ENCODE results near the gene NUP37. TPM values are rescaled to one million over a fixed set of nuclear protein-coding genes. Genes with fewer than 3 reads are reported as not detected.

Gene NUP37
- total and polyA plus RNA-seq, 7 experiments from 2014 or later: 11.9 to 47.5 (median 20.7) TPM

GRCh38 chr12:102061560-102062418 lies 58.1 kb downstream of the NUP37 start, which contains the start of gene WASHC3:
Gene WASHC3 (minus strand): TSS chr12:102061991. CDS start chr12:102061962, 29 bp downstream.
- H3K27ac Mint-ChIP-seq: peak within 1 kb of the TSS; percentile 94 to 100 (median 99)
- peaks cover 0 to 21% (median 5%) of the 10 kb centered on the region in 5 donors for H3K27me3 Mint-ChIP-seq
- Histone ChIP-seq H3K4me3 (ENCODE audit: low read length) (peak within 1 kb of the TSS; percentile 89), H3K36me3 (ENCODE audit: control insufficient read depth in 2 of 3, insufficient read depth in 3 of 3, low read length in 3 of 3) (peaks cover 0 to 3% (median 3%) of the 10 kb centered on the region in 3 experiments), H3K4me1 (ENCODE audit: control insufficient read depth in 2 of 2, insufficient read depth in 2 of 2, low read length in 2 of 2) (peaks cover 16 to 17% of the 10 kb centered on the region in 2 donors), H3K9me3 (ENCODE audit: control insufficient read depth in 2 of 3, low read length in 3 of 3) (no peaks in the 10 kb centered on the region), H3K27ac (ENCODE audit: low read depth, low read length) (peak within 1 kb of the TSS; percentile 86), H3K27me3 (ENCODE audit: control insufficient read depth in 2 of 2, insufficient read depth in 2 of 2, low read length in 2 of 2) (no peaks in the 10 kb centered on the region)
- CTCF ChIA-PET: interaction anchor here (0.6 kb wide), 1 partner anchor 22 kb away, joined by 3 read pairs; no protein-coding TSS in a partner anchor
- peak within 1 kb of the TSS; percentile 84 to 99 (median 97) for H3K4me3 Mint-ChIP-seq
- intact Hi-C loops (cut with micrococcal nuclease): loop anchor here (1.0 to 10.0 kb wide), 23 partner anchors 59 to 1919 kb away; partner anchors contain the start of genes ACTR6 (in 2 of the 2), ARL1 (in 2 of the 2), DEPDC4 (in 2 of the 2) and DRAM1 (in 2 of the 2)
- peaks cover 0 to 33% (median 21%) of the 10 kb centered on the region in 5 donors for H3K36me3 Mint-ChIP-seq
- H3K9me3 Mint-ChIP-seq: peaks cover 0 to 1% (median 0%) of the 10 kb centered on the region in 11 donors
- peaks cover 15 to 54% (median 49%) of the 10 kb centered on the region in 7 donors for H3K4me1 Mint-ChIP-seq
- DNase-seq (peak; percentile 87 to 96 (median 93)), ATAC-seq (peak; percentile 97)
- POLR2A ChIA-PET: interaction anchor here (0.6 to 2.4 kb wide), 11 partner anchors 8 to 654 kb away, joined by 3 to 16 read pairs (median 3); partner anchors contain the start of genes ARL1, NUP37 and PARPBP

DNA sequence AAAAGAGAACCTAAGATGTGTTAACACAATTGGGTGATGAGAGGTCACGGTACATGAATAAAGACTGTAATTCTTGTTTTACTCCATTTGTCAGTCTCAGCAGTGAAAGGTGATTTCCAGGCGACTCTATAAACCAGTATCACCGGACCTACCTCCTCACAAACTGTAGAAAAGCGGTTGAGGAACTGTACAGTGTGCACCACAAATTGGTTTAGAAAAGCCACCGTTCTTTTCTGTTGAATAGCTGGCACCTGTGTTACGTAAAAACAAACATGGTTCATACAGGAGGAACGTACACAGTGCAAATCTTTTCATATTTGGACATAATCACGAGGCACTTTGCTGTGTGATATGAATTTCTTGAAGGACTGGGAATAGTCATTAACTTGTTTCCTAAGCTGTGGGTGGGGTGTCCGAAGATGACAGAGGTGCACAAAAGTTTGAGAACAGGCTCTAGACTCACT lies 58.8 kb downstream of the NUP37 start:
- Histone ChIP-seq H3K36me3 (ENCODE audit: control insufficient read depth in 2 of 3, insufficient read depth in 3 of 3, low read length in 3 of 3) (peaks cover 0 to 9% (median 5%) of the 10 kb centered on the region in 3 experiments), H3K4me1 (ENCODE audit: control insufficient read depth in 2 of 2, insufficient read depth in 2 of 2, low read length in 2 of 2) (peaks cover 16 to 17% of the 10 kb centered on the region in 2 donors), H3K27ac (ENCODE audit: low read depth, low read length) (peak overlapping the region; percentile 86), H3K9me3 (ENCODE audit: control insufficient read depth in 2 of 3, low read length in 3 of 3) (no peaks in the 10 kb centered on the region), H3K27me3 (ENCODE audit: control insufficient read depth in 2 of 2, insufficient read depth in 2 of 2, low read length in 2 of 2) (no peaks in the 10 kb centered on the region), H3K4me3 (ENCODE audit: low read length) (peak overlapping the region; percentile 89)
- ATAC-seq (peak; percentile 45), DNase-seq (peak in 6 of 9 donors; percentile 8 to 29 (median 20))
- peaks cover 20 to 58% (median 56%) of the 10 kb centered on the region in 7 donors for H3K4me1 Mint-ChIP-seq
- intact Hi-C loops (cut with micrococcal nuclease): loop anchor here (1.0 to 10.0 kb wide), 14 partner anchors 124 to 1919 kb away; partner anchors contain the start of genes ACTR6 (in 2 of the 2), ARL1 (in 2 of the 2), BLTP3B (in 1 of the 2) and DEPDC4 (in 1 of the 2)
- H3K36me3 Mint-ChIP-seq: peaks cover 6 to 40% (median 28%) of the 10 kb centered on the region in 5 donors
- CTCF ChIA-PET: interaction anchor here (0.6 kb wide), 1 partner anchor 21 kb away, joined by 3 read pairs; no protein-coding TSS in a partner anchor
- peaks cover 0 to 1% (median 0%) of the 10 kb centered on the region in 11 donors for H3K9me3 Mint-ChIP-seq
- H3K27ac Mint-ChIP-seq: peak overlapping the region; percentile 94 to 100 (median 99)
- peaks cover 0 to 21% (median 5%) of the 10 kb centered on the region in 5 donors for H3K27me3 Mint-ChIP-seq
- peak overlapping the region; percentile 84 to 99 (median 97) for H3K4me3 Mint-ChIP-seq
- POLR2A ChIA-PET: interaction anchor here (0.6 to 2.4 kb wide), 8 partner anchors 9 to 61 kb away, joined by 3 to 16 read pairs (median 4); partner anchors contain the start of genes NUP37 and PARPBP

DNA sequence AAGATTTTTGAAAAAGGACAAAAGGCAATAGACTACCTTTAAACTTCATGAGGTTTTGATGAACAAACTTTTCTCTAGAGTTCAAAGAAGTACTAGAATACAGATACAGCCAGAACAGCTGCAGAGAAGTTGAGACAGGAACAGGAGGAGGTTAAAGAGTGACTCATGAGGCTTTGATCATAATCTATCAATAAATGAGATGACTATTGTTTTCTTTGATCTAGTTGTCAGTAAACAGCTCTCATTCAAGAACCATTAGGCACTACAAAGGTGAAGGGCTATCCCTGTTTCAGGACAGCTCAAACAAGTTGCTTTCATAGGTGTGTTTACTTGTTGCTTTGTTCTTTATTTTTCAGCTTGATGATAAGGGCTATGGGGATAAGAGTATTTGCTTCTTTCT lies 60.6 kb downstream of the NUP37 start:
- no peak for ATAC-seq
- Histone ChIP-seq H3K27ac (ENCODE audit: low read depth, low read length) (peak overlapping the region; percentile 14), H3K9me3 (ENCODE audit: control insufficient read depth in 2 of 3, low read length in 3 of 3) (no peaks in the 10 kb centered on the region), H3K4me3 (ENCODE audit: low read length) (no peak overlapping the region), H3K36me3 (ENCODE audit: control insufficient read depth in 2 of 3, insufficient read depth in 3 of 3, low read length in 3 of 3) (peaks cover 0 to 10% (median 9%) of the 10 kb centered on the region in 3 experiments), H3K27me3 (ENCODE audit: control insufficient read depth in 2 of 2, insufficient read depth in 2 of 2, low read length in 2 of 2) (no peaks in the 10 kb centered on the region), H3K4me1 (ENCODE audit: control insufficient read depth in 2 of 2, insufficient read depth in 2 of 2, low read length in 2 of 2) (peaks cover 16 to 17% of the 10 kb centered on the region in 2 donors)
- DNase-seq: peak in 1 of 9 donors; percentile 34
- Mint-ChIP-seq H3K27ac (peak overlapping the region in 7 of 9 donors; percentile 53 to 88 (median 75)), H3K4me3 (peak overlapping the region in 6 of 10 donors; percentile 13 to 73 (median 31)), H3K27me3 (peaks cover 0 to 8% (median 0%) of the 10 kb centered on the region in 5 donors), H3K4me1 (peaks cover 22 to 68% (median 61%) of the 10 kb centered on the region in 7 donors), H3K9me3 (no peaks in the 10 kb centered on the region), H3K36me3 (peaks cover 8 to 51% (median 41%) of the 10 kb centered on the region in 5 donors)
- ChIA-PET POLR2A (no interaction called here), CTCF (no interaction called here)
- intact Hi-C loops (cut with micrococcal nuclease): loop anchor here (1.0 to 2.0 kb wide), 2 partner anchors 15 kb away; no protein-coding TSS in a partner anchor

DNA sequence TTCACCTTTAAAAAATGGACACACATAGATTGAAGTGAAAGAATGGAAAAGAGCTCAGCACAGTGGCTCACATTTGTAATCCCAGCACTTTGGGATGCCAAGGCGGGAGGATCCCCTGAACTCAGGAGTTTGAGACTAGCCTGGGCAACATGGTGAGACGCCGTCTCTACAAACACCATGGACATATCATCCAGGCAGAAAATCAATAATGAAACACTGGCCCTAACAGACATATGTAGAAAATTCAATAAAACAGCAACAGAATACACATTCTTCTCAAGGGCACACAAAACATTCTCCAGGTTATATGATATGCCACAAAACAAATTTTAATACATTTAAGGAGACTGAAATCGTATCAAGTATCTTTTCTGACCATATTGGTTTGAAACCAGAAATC lies 65.6 kb downstream of the NUP37 start:
- Histone ChIP-seq H3K27me3 (ENCODE audit: control insufficient read depth in 2 of 2, insufficient read depth in 2 of 2, low read length in 2 of 2) (no peaks in the 10 kb centered on the region), H3K36me3 (ENCODE audit: control insufficient read depth in 2 of 3, insufficient read depth in 3 of 3, low read length in 3 of 3) (peaks cover 0 to 45% (median 13%) of the 10 kb centered on the region in 3 experiments), H3K4me1 (ENCODE audit: control insufficient read depth in 2 of 2, insufficient read depth in 2 of 2, low read length in 2 of 2) (peaks cover 4 to 7% of the 10 kb centered on the region in 2 donors), H3K4me3 (ENCODE audit: low read length) (no peak overlapping the region), H3K27ac (ENCODE audit: low read depth, low read length) (no peak overlapping the region), H3K9me3 (ENCODE audit: control insufficient read depth in 2 of 3, low read length in 3 of 3) (no peaks in the 10 kb centered on the region)
- DNase-seq (no peak), ATAC-seq (no peak)
- Mint-ChIP-seq H3K36me3 (peaks cover 8 to 70% (median 59%) of the 10 kb centered on the region in 5 donors), H3K4me1 (peaks cover 27 to 66% (median 55%) of the 10 kb centered on the region in 7 donors), H3K4me3 (no peak overlapping the region), H3K9me3 (no peaks in the 10 kb centered on the region), H3K27me3 (no peaks in the 10 kb centered on the region), H3K27ac (peak overlapping the region in 1 of 9 donors; percentile 11)
- POLR2A ChIA-PET: no interaction called here
- intact Hi-C loops (cut with micrococcal nuclease): no loop called here
- CTCF ChIA-PET: no interaction called here

DNA sequence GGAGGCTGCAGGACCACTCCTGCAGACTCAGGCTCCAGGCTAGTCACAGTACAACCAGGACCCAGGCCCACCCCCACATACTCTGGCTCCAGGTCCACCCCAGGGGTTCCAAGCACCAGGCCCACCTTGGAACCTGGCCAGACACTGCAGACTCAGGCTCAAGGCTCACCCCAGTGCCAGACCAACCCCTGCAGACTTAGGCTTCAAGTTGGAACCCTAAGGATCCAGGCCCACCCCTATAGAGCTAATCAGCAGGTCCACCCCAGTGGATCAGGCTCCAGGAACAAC lies 66.9 kb downstream of the NUP37 start:
- H3K36me3 ChIP-seq (ENCODE audit: control insufficient read depth in 2 of 3, insufficient read depth in 3 of 3, low read length in 3 of 3): peaks cover 1 to 51% (median 20%) of the 10 kb centered on the region in 3 experiments
- ChIA-PET POLR2A (interaction anchor here (0.6 kb wide), 1 partner anchor 10 kb away, joined by 3 read pairs; no protein-coding TSS in a partner anchor), CTCF (no interaction called here)
- H3K27ac ChIP-seq (ENCODE audit: low read depth, low read length): no peak overlapping the region
- H3K4me3 ChIP-seq (ENCODE audit: low read length): no peak overlapping the region
- peaks cover 0 to 4% of the 10 kb centered on the region in 2 donors for H3K4me1 ChIP-seq (ENCODE audit: control insufficient read depth in 2 of 2, insufficient read depth in 2 of 2, low read length in 2 of 2)
- Mint-ChIP-seq H3K36me3 (peaks cover 8 to 64% (median 52%) of the 10 kb centered on the region in 5 donors), H3K27me3 (no peaks in the 10 kb centered on the region), H3K4me3 (no peak overlapping the region), H3K9me3 (no peaks in the 10 kb centered on the region), H3K4me1 (peaks cover 22 to 55% (median 44%) of the 10 kb centered on the region in 7 donors), H3K27ac (no peak overlapping the region)
- intact Hi-C loops (cut with micrococcal nuclease): no loop called here
- ATAC-seq: no peak
- no peaks in the 10 kb centered on the region for H3K27me3 ChIP-seq (ENCODE audit: control insufficient read depth in 2 of 2, insufficient read depth in 2 of 2, low read length in 2 of 2)
- DNase-seq: no peak
- no peaks in the 10 kb centered on the region for H3K9me3 ChIP-seq (ENCODE audit: control insufficient read depth in 2 of 3, low read length in 3 of 3)
